Right lobe of liver (tissue), 6 donors: ENCODE data around the gene UBE2J2. TPM values are rescaled to one million over a fixed set of nuclear protein-coding genes. Genes with fewer than 3 reads are reported as not detected.

Experiments
- ATAC-seq, 4 donors: fragments of 200-7000 bp; cut with Tn5 transposase; one replicate each; pipeline ENCODE4 v1.9.1; 2020; ENCODE audit warnings: mild to moderate bottlenecking in 4 of 4, moderate library complexity in 4 of 4
- DNase-seq, 3 donors: peaks; one replicate each; pipeline ENCODE4 v3.0.0-alpha.2; 2020
- H3K27ac ChIP-seq, 3 donors: fragments of 200-600 bp; one replicate each; pipeline ENCODE4 v1.8.0; 2022
- H3K27me3 ChIP-seq, 2 donors: fragments of 200-600 bp; one replicate each; pipeline ENCODE4 v1.8.0; 2022
- H3K36me3 ChIP-seq, 4 donors: fragments of 200-600 bp; sonication (generic) in 1 of 4; one replicate each; pipeline versions ENCODE4 v1.5.1 to v1.8.0; 2017 to 2022; ENCODE audit warnings: control low read depth in 1 of 4
- H3K4me1 ChIP-seq, 4 donors: fragments of 200-600 bp; sonication (generic) in 1 of 4; one replicate each; pipeline versions ENCODE4 v1.5.1 to v1.8.0; 2017 to 2022; ENCODE audit warnings: control low read depth in 1 of 4
- H3K4me3 ChIP-seq, 3 donors: fragments of 200-600 bp; one replicate each; pipeline ENCODE4 v1.8.0; 2022
- H3K9me3 ChIP-seq, 4 donors: fragments of 200-600 bp; sonication (generic) in 1 of 4; one replicate each; pipeline versions ENCODE4 v1.5.1 to v1.8.0; 2017 to 2022; ENCODE audit warnings: control low read depth in 1 of 4
- POLR2A ChIP-seq: fragments of 450-650 bp; IDR thresholded peaks from one replicate; pipeline ENCODE4 v1.6.1; 2017; ENCODE audit warnings: antibody characterized with exemption, mild to moderate bottlenecking
- WGBS: methylation state at CpG from one replicate; pipeline ENCODE4 v1.1.6; 2018; ENCODE audit warnings: low coverage, low lambda C conversion rate; ENCODE audit not compliant: insufficient coverage; ENCODE audit errors: missing lambda C conversion rate; 5-methylcytosine and 5-hydroxymethylcytosine counted together
- intact Hi-C, 2 donors: fragments of 100-400 bp; cut with DNase I; formaldehyde crosslinking; loops; one replicate each; pipeline versions ENCODE4 v1.11.2 to v1.14.1; 2022
- total RNA-seq, 6 experiments: library from RNA; depleted of rRNA in 2 of 6; stranded (reverse); fragments of >200 nt in 2 of 6; fragmentation: NEBNext Ultra II Directional in 3 of 6; extraction: Animal tissue kit (Norgen Biotek cat#: 25700) in 3 of 6; gene quantifications; one replicate each; pipeline versions ENCODE4 v1.1.0 to v1.2.4, GENCODE V29; 2016 to 2023
- TF ChIP-seq, protein P1 (sequence below), 4 donors: fragments of 200-600 bp in 3 of 4; fragments of 450-650 bp in 1 of 4; IDR thresholded peaks; one replicate each; pipeline versions ENCODE4 v1.5.1 to v1.8.0; 2016 to 2022; ENCODE audit warnings: antibody characterized with exemption in 4 of 4, mild to moderate bottlenecking in 2 of 4
- donor health status: DM: no; HTN: yes; CAD: no.
- donor health status: DM: no; HTN: no; CAD: no.
- donor health status: DM: no; HTN: no; CAD: no.
- donor health status: DM: no; HTN: yes; CAD: no.
- donor health status: DM: no; HTN: yes; CAD: no.

UBE2J2 gene
- total RNA-seq, 6 experiments from 2014 or later, result 25.5 to 30.6 (median 26.9) TPM

DNA sequence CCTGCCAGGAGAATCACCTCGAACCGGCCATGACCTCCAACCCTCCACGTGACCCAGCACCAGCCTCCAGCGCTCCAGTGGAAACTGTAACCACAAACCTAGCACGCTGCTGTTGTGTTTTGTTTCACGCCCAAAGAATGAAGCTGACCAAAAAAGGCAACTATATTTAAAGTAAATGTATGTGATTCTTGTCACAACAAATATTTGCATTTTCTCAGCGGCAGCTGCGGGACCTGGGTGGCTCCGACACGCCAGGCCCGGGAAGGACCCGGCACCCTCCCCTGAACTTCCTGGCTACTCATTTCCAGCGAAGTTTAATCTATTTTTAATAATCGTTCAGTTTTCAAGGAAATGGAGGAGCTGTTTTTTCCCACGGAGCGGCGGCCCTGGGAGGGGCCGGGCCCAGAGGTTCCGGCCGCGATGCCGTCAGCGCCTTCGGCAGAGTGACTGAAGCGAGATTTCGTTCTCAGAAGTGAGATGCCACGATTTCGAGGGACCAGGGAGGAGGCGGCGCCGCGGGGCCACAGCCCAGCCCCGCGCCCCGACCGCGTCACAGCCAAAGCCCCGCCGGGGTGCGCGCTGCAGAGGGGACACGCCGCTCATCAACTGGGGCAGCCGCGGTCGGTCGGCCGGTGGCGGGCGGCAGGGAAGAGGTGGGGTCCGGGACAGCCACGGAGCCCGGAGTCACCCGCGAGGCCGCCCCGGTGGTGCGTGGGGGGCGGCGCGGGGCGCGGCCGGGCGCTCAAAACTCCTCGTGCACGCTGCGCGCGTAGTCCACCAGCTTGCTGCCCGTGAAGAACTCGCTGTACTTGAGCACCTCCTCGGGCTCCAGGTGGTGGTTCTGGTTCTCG is 56.7 kb downstream of the UBE2J2 start:
- no peaks in the 10 kb centered on the region for H3K4me1 ChIP-seq
- intact Hi-C loops, result no loop called here
- H3K27ac ChIP-seq, result no peak overlapping the region
- no peak for TF ChIP-seq POLR2A
- TF ChIP-seq, protein P1, sequence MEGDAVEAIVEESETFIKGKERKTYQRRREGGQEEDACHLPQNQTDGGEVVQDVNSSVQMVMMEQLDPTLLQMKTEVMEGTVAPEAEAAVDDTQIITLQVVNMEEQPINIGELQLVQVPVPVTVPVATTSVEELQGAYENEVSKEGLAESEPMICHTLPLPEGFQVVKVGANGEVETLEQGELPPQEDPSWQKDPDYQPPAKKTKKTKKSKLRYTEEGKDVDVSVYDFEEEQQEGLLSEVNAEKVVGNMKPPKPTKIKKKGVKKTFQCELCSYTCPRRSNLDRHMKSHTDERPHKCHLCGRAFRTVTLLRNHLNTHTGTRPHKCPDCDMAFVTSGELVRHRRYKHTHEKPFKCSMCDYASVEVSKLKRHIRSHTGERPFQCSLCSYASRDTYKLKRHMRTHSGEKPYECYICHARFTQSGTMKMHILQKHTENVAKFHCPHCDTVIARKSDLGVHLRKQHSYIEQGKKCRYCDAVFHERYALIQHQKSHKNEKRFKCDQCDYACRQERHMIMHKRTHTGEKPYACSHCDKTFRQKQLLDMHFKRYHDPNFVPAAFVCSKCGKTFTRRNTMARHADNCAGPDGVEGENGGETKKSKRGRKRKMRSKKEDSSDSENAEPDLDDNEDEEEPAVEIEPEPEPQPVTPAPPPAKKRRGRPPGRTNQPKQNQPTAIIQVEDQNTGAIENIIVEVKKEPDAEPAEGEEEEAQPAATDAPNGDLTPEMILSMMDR (IDR thresholded peaks at IDR 0.05), result no peak
- no peak overlapping the region for H3K4me3 ChIP-seq
- DNase-seq (no peak), ATAC-seq (no peak)
- H3K36me3 ChIP-seq, result peaks cover 0 to 41% (median 9%) of the 10 kb centered on the region in 4 donors
- WGBS, result 67% methylated on average over 22 of the region's 74 CpGs
- no peaks in the 10 kb centered on the region for H3K9me3 ChIP-seq
- H3K27me3 ChIP-seq, result no peaks in the 10 kb centered on the region

DNA sequence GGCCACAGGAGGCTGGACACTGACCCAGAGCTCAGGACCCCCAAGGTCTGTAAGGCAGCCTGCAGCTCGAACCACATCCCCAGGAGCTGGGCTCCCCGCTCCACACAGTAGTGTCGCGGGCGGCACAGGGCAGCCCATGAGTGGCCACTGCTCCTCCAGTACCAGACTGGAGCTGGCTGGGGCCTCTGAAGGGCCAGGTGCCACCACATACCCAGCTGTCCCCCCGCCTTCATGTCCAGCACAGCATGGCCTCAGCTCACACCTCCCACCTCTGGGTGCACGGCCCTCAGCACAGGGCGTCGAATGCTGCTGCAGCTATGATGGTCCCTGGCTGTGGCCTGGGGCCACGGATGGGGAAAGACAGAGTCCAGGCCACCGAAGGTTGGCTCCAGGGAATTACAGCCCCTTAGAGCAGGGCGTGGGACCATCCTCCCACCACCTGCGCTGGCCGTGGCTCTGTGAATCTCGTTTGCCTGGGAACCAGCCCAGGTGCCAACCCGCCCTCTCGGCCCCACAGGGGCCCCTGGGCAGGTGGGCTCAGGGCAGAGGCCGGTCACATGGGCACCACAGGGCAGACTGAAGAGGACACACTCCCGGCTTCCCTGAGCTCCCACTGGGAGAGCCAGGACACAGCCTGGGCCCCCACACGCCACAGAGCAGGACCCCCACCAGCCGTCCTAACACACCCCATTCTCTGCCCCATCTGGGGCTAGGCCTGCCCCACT is 57.6 kb downstream of the UBE2J2 start:
- no peaks in the 10 kb centered on the region for H3K27me3 ChIP-seq
- H3K9me3 ChIP-seq, result no peaks in the 10 kb centered on the region
- WGBS, result 93% methylated on average over 3 of the region's 21 CpGs
- TF ChIP-seq POLR2A, result no peak
- TF ChIP-seq, protein P1 (IDR thresholded peaks at IDR 0.05), result no peak
- H3K36me3 ChIP-seq, result peaks cover 0 to 32% (median 6%) of the 10 kb centered on the region in 4 donors
- intact Hi-C loops, result no loop called here
- no peak overlapping the region for H3K4me3 ChIP-seq
- no peak for DNase-seq
- ATAC-seq, result peak in 1 of 4 donors; percentile 8
- no peak overlapping the region for H3K27ac ChIP-seq
- H3K4me1 ChIP-seq, result no peaks in the 10 kb centered on the region

DNA sequence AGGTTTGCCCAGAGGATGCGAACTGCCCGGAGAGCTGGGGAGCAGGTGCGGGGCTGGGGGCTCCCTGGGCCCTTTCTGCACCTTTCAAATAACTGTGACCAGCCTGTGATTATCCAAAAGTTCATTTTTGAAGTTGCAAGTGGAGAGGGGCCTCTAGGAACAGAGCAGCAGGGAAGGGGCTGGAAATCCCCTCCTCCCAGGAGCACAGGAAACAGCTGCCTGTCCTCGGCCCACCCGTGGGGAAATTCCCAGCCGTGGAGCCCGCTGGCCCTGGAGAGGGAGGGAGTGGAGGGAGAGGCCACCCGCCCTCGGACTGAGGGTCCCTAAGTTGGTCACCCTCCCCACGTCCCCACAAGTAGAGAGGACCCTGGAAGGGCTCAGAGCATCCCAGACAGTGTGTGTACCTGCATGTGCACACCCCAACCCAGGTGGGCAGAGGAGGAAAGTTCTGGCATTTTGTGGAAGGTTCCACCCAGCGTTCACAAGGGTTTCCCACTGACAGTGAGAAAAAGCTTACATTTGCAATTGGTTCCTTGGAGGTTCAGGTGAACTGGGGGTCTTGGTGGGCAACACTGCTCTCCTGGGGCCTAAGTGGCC is 58.5 kb downstream of the UBE2J2 start:
- TF ChIP-seq, protein P1 (IDR thresholded peaks at IDR 0.05), result no peak
- no peak for TF ChIP-seq POLR2A
- no peak overlapping the region for H3K27ac ChIP-seq
- intact Hi-C loops, result no loop called here
- H3K4me3 ChIP-seq, result no peak overlapping the region
- WGBS, result 51% methylated on average over 6 of the region's 11 CpGs
- no peaks in the 10 kb centered on the region for H3K9me3 ChIP-seq
- no peaks in the 10 kb centered on the region for H3K4me1 ChIP-seq
- peak in 1 of 4 donors; percentile 9 for ATAC-seq
- DNase-seq, result no peak
- H3K27me3 ChIP-seq, result no peaks in the 10 kb centered on the region
- H3K36me3 ChIP-seq, result peaks cover 0 to 23% (median 6%) of the 10 kb centered on the region in 4 donors

DNA sequence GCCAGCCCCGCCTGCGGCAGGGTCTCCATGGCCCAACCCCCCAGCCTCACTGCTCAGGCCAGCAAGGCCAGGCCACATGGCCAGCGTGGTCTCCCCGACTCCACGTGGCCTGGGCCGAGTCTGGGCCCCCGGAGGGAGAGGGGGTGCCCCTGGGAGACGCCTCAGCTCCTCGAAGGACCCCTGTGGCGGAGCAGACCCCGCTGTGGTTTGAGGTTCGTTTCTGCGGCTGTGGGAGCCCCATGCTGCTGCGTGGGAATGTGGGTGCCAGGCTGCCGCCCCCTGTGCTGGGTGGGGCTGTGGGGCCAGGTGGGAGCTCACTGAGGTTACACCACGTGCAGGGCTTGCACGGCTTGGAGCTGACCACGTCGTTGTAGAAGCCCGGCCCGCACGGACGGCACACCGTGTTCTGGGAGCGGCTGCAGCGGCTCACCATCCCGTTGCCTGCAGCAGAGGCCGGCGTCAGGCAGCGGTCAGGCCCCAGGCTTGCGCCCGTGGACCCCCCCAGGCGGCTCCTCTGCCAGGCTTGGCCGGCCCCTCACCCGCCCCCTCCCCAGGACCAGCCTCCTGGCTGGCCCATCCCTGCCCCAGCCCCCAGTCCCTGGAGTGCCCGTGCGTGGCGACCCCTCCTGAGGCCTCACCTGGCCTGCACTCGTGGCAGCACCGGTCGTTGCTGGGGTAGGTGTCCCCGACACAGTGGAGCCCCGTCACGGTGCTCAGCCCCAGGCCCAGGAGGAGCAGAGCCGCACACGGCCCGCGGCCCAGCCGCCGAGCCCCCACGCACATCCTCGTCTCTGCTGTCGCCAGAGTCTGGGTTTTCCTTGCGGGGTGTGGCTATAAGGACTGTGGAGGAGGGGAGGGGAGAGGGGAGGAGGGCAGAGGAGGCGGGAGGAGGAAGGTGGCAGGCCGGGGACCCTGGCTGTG is 60.0 kb downstream of the UBE2J2 start, which contains the start of gene TNFRSF4:
Gene TNFRSF4, minus strand, starts transcription at position 809 of the 921 bp plus-strand sequence. Its CDS starts 26 bp downstream, at position 783.
- no peak for TF ChIP-seq POLR2A
- TF ChIP-seq, protein P1 (IDR thresholded peaks at IDR 0.05), result no peak
- peak in 2 of 4 donors; percentile 3 to 17 for ATAC-seq
- DNase-seq, result peak in 1 of 3 donors; percentile 28
- intact Hi-C loops, result no loop called here
- 31% methylated on average over 6 of the region's 56 CpGs for WGBS
- Histone ChIP-seq H3K27ac (no peak within 1 kb of the TSS), H3K4me3 (peak within 1 kb of the TSS in 1 of 3 donors; percentile 29), H3K36me3 (peaks cover 0 to 20% (median 6%) of the 10 kb centered on the region in 4 donors), H3K4me1 (no peaks in the 10 kb centered on the region), H3K27me3 (no peaks in the 10 kb centered on the region), H3K9me3 (no peaks in the 10 kb centered on the region)
